Fibroblast of lung (primary cell): Measurements from ENCODE around the gene RYR1.

Source experiments
- EZH2 ChIP-seq: IDR thresholded peaks from 2 replicates; pipeline ENCODE4 v1.5.1; 2012; ENCODE audit warnings: low read length, control low read depth, mild to moderate bottlenecking; ENCODE audit errors: missing control alignments
- TF ChIP-seq, protein P1 (sequence below), 2 donors: IDR thresholded peaks in 1 of 2; conservative IDR thresholded peaks in 1 of 2; 1 replicate in 1 of 2; 2 replicates in 1 of 2; pipeline ENCODE4 v1.5.1; 2011 to 2012; ENCODE audit warnings: low read length in 2 of 2, control low read depth in 1 of 2, inconsistent platforms in 1 of 2, low read depth in 1 of 2, mild to moderate bottlenecking in 1 of 2

DNA sequence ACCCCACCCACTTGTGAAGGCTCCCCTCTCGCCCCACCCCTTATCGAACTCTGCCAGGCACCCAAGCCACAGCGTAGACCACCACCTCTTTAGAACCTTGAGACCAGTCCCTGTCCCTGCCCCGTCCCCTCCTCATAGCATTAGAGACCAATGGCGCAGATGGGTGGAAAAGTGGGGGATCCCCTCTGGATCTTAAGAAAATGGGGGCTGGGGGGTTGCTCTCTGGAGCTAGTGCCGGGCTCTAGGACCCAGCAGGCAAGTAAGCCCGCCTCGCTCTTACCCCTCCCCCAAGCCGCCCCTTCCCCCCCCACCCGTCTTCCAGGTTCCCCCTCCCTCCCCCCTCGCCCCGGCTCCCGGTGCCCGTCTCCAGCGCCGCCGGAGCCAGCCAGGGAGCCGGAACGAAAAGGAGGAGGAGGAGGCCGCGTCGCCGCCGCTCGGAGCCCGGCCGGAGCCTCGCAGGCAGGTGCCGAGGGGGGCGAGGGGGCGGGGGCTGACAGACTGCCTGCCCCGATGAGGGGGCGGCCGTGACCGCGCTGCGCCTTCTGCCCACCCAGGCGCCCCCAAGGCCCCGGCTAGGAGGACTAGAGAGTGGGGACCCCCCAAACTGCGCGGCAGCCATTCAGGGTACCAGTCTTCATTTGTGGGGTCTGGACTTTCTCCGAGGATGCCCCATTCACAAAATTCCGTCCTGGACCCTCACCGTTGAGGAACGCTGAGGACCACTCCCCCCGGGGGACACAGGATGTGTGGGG, 45.0 kb upstream of the RYR1 start, which contains the start of gene SPRED3:
- TF ChIP-seq, protein P1, sequence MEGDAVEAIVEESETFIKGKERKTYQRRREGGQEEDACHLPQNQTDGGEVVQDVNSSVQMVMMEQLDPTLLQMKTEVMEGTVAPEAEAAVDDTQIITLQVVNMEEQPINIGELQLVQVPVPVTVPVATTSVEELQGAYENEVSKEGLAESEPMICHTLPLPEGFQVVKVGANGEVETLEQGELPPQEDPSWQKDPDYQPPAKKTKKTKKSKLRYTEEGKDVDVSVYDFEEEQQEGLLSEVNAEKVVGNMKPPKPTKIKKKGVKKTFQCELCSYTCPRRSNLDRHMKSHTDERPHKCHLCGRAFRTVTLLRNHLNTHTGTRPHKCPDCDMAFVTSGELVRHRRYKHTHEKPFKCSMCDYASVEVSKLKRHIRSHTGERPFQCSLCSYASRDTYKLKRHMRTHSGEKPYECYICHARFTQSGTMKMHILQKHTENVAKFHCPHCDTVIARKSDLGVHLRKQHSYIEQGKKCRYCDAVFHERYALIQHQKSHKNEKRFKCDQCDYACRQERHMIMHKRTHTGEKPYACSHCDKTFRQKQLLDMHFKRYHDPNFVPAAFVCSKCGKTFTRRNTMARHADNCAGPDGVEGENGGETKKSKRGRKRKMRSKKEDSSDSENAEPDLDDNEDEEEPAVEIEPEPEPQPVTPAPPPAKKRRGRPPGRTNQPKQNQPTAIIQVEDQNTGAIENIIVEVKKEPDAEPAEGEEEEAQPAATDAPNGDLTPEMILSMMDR (conservative IDR thresholded peaks at IDR 0.05 in 1 of 2, IDR thresholded peaks at IDR 0.05 in 1 of 2; ENCODE audit: low read depth in 1 of 2, low read length in 2 of 2), result no peak
- TF ChIP-seq EZH2, result no peak
